NCI-H510A (cell line): Measurements from ENCODE around the gene IL1RL1.

Source experiments
- DNase-seq: peaks from one replicate; lab custom pipeline; 2025; lab: John Stamatoyannopoulos, UW

The IL1RL1 gene

DNA sequence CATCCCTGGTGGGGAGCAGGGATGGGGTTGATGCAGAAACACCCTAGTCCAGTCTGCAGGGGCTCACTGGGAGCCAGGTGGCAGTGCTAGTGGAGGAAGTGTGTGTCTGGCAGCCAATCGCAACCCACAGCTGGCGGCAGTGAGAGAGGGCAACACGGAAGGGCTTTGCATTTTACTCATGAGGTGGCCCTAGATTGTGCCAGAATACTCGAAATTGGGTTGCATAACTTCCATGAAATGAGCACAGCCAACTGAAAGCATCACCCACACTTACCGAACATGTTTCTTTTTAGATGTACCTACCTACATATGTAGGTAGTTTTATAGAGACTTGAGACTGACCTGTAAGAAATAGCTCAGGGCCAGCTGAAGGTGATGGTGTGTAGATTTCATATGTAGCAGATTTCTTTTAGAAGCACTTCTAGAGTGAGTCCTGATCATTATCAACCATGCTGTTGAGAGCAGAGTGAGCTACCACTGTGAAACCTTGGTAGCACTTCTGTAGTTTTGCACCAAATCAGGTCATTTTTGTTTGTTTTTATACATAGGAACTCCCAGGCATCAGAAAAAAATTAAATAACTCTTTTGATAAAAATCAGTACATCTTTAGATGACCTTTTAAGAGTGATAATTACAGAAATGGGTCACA, 57.2 kb downstream of the IL1RL1 start:
- no peak for DNase-seq

DNA sequence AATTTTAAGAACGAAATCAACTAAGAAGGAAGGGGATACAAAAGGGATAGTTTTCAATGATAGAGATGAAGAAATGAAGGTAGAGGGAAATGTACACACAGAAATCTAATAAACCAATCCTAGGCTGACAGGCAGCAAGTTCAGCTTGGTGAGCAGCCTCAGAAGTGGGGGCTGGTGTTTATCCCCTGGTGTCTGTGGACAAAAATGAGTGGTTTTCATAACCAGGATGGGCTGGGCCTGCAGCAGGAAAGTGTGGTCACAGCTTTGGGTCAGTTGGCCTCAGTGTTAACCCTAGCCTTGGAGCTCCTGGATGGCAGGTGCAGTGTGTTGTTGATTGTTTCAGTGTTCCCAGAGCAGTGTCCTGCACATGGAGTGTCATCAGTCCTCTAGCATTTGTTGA, 58.5 kb downstream of the IL1RL1 start:
- no peak for DNase-seq

GRCh38 chr2:102376052-102376591, 64.8 kb downstream of the IL1RL1 start:
- no peak for DNase-seq

DNA sequence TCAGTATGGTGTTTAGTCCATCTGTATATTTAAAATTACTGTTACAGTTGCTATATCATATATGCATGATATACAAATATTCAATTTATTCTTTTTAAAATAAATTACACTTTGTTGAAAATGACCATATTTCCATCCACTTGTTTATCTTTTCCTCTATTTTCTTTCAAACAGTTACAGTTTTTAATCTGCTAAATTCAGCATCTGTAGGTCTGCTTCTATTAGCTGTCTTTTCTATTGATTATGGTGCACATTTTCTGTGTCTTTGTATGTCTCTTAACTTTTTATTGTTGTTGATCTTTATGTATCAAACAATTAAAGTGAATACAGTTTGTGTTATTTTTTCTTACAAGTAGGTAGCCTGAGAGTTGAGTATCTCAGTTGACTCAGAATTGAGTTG, 72.4 kb downstream of the IL1RL1 start:
- DNase-seq = no peak

DNA sequence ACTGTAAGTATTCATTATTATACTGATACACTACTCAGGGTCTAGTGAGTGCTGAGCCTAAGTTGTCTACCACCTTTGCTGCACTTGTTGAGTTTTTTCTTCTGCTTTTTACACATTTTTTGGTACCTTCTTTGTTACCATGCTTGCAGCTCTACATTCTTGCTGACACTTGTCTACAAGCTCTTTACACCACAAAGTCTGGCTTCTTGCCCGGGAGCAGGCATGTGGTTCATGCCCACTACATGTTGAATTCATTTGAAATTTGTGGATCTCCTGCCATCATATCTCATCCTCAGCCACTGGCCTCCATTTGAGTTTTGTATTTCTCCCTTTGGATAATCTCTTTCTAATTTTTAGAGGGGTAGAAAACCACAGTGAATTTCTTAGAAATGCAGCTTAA, 74.2 kb downstream of the IL1RL1 start:
- DNase-seq = no peak

DNA sequence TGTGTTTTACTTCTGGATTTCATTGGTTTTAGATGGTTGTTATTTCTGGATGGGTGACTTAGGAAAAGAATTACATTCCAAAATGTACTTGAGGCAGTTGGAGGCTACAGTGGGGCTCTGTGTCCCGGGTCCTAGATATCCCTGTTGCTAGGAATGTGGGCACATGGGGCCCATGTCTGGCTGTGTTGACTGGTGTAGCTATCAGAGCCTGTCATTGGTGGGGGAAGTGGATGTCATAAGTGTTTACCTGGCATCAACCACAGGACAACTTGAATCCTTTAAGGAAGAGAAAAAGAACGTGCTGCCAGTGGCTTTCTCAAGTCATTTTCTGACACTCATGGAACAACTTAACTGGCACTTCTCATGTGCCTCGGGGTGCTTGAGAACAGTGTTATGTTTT, 74.6 kb downstream of the IL1RL1 start:
- DNase-seq = no peak

GRCh38 chr2:102386867-102387541, 75.6 kb downstream of the IL1RL1 start:
- DNase-seq = no peak

DNA sequence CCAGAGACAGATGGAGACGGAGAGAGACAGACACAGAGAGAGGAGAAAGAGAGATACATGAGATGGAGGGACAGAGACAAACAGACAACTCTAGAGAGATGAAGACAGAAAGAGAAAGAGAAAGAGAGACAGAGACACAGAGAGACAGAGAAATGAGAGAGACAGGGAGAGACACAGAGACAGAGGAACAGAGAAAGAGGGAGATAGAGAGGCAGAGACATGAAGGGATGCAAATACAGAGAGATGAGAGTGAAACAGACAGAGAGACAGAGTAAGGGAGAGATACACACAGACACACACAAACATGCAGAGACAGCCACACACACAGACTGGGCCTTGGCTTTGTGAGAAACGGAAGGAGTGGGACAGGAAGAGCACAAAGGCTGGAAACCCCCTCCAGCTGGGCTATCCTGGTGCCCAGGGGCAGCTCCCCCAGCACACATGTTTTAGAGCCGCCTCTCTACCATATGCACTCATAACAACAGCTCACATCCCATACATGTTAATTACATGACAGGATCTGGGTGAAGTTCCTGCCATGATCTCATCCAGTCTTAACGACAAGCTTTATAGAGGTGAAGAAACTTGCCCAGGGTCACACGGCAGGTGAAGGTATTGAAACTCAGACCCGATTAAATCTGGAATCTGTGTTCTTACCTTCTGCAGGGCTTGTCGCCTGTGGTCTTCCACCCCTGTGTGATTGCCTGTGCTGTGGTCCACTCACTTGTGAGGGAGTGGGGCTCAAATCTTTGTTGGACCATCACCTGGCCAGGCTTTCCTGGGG, 76.6 kb downstream of the IL1RL1 start:
- DNase-seq = no peak

DNA sequence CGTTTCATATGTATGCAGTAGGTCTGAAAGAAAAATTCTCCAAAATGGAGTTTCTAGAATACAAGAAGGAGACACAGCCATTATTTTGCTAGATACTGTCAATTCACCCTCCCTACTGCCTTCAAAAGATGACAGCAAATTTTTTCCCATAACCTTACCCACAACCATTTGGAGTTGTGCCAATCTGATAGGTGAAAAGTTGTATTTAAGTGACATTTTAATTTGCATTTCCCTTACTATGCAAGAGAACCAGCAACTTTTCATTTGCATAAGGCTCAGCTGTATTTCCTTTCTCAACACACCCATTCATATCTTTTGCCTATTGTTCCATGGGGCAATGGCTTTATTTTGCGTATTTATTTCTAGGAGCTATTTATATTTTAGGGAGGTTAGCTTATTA, 80.2 kb downstream of the IL1RL1 start:
- no peak for DNase-seq

DNA sequence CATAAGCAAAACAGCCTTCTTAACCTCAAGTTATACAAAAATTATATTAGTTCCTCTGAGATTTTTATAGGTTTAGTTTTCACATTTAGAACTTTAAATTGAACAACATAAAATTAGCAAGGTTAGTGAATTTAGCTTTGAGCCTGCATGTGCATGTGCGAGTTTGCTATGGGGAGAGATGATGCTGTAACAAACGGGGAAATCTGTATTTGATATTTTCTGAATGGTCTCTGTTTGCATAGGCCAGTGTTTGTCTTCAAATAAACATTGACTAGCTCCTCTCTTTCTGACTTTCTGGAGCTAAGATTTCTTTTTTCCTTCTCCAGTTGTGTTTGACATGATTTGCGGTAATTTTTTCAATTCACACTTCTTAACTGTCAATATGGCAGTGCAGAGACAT, 80.7 kb downstream of the IL1RL1 start:
- DNase-seq = no peak

DNA sequence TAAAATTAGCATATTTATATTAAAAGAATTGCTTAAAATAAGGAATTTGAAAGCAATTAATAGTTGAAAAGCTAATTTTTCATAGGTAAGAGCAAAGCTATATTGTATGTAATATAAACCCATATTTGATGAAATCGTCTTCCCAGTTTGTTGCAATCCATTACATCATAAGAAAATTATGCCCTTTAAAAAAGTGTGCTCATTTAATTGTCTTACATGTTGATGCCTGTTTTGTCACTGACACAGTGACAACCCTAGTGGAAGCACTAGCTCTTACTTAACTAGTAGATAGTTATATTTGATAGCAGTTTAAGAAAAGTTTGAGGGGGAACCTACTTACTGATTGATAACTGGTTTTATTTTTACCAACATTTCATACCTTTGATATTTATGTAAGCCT, 81.6 kb downstream of the IL1RL1 start:
- DNase-seq = no peak

- no peak for DNase-seq
Measured at GRCh38 chr2:102396012-102396411, 84.6 kb downstream of the IL1RL1 start.

GRCh38 chr2:102397209-102397608, 85.8 kb downstream of the IL1RL1 start:
- DNase-seq = no peak

- DNase-seq = no peak
Measured at GRCh38 chr2:102399499-102400141, 88.3 kb downstream of the IL1RL1 start.

DNA sequence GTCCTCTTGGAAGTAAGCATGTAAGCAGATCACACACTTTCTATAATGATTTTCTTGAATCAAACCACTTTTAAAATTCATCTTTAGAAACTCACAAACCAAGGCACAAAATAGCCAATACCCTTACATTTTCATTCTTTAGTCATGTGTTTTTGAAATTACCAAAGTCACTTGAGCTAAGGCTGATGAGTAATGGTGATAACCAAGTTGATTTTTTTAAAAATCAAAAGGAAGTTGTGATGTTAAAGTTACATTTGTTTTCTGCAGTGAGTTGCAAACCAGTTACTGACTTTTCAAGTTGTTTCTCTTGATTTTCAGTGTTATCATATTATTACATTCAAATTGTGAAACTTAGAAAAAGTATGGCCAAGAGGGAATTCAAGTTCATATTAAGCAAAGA, 90.1 kb downstream of the IL1RL1 start:
- no peak for DNase-seq
